Central memory CD8-positive, alpha-beta T cell (primary cell): ENCODE data around the gene ANKRD33.

Source experiments
- ATAC-seq: fragments of 150-1000 bp; cut with Tn5 transposase; replicated peaks from 2 replicates; pipeline ENCODE4 v1.10.0; 2022; ENCODE audit warnings: mild to moderate bottlenecking, moderate FRiP score, moderate number of reproducible peaks; ENCODE audit not compliant: poor library complexity, severe bottlenecking; ENCODE audit errors: extremely low read depth
- DNase-seq, 2 donors: peaks; one replicate each; pipeline ENCODE4 v3.0.0; 2021; ENCODE audit warnings: low spot score in 2 of 2
- H3K27ac Mint-ChIP-seq: one replicate; pipeline ENCODE4 v1.8.0; 2022; ENCODE audit warnings: low read depth, mild to moderate bottlenecking, moderate library complexity, mixed read lengths
- H3K27me3 Mint-ChIP-seq: one replicate; pipeline ENCODE4 v1.8.0; 2022; ENCODE audit warnings: mixed read lengths
- H3K36me3 Mint-ChIP-seq: one replicate; pipeline ENCODE4 v1.8.0; 2022; ENCODE audit warnings: mild to moderate bottlenecking, moderate library complexity, mixed read lengths; ENCODE audit not compliant: insufficient read depth
- H3K4me1 Mint-ChIP-seq: one replicate; pipeline ENCODE4 v1.8.0; 2022; ENCODE audit warnings: mixed read lengths
- H3K4me3 Mint-ChIP-seq: one replicate; pipeline ENCODE4 v1.8.0; 2022; ENCODE audit warnings: mild to moderate bottlenecking, moderate library complexity, mixed read lengths
- H3K9me3 Mint-ChIP-seq: one replicate; pipeline ENCODE4 v1.8.0; 2022; ENCODE audit warnings: mixed read lengths

Gene ANKRD33

GRCh38 chr12:51901881-51902280 lies 14.0 kb downstream of the ANKRD33 start:
- Mint-ChIP-seq H3K36me3 (no peaks in the 10 kb centered on the region), H3K9me3 (no peaks in the 10 kb centered on the region), H3K27me3 (peaks cover 22% of the 10 kb centered on the region), H3K27ac (no peak overlapping the region), H3K4me1 (no peaks in the 10 kb centered on the region), H3K4me3 (no peak overlapping the region)
- no peak for ATAC-seq
- DNase-seq, result no peak

- ATAC-seq, result no peak
- no peaks in the 10 kb centered on the region for H3K9me3 Mint-ChIP-seq
- DNase-seq, result no peak
- H3K4me1 Mint-ChIP-seq, result no peaks in the 10 kb centered on the region
- no peaks in the 10 kb centered on the region for H3K36me3 Mint-ChIP-seq
- H3K27me3 Mint-ChIP-seq, result peaks cover 35% of the 10 kb centered on the region
- no peak overlapping the region for H3K27ac Mint-ChIP-seq
- H3K4me3 Mint-ChIP-seq, result no peak overlapping the region
Observed at GRCh38 chr12:51904951-51905470, 17.1 kb downstream of the ANKRD33 start.

GRCh38 chr12:51905471-51906429 lies 17.8 kb downstream of the ANKRD33 start:
- DNase-seq, result no peak
- no peak for ATAC-seq
- H3K4me3 Mint-ChIP-seq, result no peak overlapping the region
- peaks cover 43% of the 10 kb centered on the region for H3K27me3 Mint-ChIP-seq
- H3K4me1 Mint-ChIP-seq, result no peaks in the 10 kb centered on the region
- no peaks in the 10 kb centered on the region for H3K9me3 Mint-ChIP-seq
- no peaks in the 10 kb centered on the region for H3K36me3 Mint-ChIP-seq
- H3K27ac Mint-ChIP-seq, result no peak overlapping the region

GRCh38 chr12:51906430-51907082 lies 18.7 kb downstream of the ANKRD33 start:
- Mint-ChIP-seq H3K27ac (no peak overlapping the region), H3K27me3 (peaks cover 50% of the 10 kb centered on the region), H3K4me1 (no peaks in the 10 kb centered on the region), H3K36me3 (no peaks in the 10 kb centered on the region), H3K4me3 (no peak overlapping the region), H3K9me3 (no peaks in the 10 kb centered on the region)
- DNase-seq (no peak), ATAC-seq (no peak)

- Mint-ChIP-seq H3K27me3 (peaks cover 57% of the 10 kb centered on the region), H3K27ac (no peak within 1 kb of the TSS), H3K4me1 (no peaks in the 10 kb centered on the region), H3K9me3 (no peaks in the 10 kb centered on the region), H3K36me3 (no peaks in the 10 kb centered on the region), H3K4me3 (no peak within 1 kb of the TSS)
- ATAC-seq (no peak), DNase-seq (no peak)
Observed at GRCh38 chr12:51907083-51907855, 19.4 kb downstream of the ANKRD33 start, which contains the start of gene ACVRL1. Gene ACVRL1 (plus strand): TSS chr12:51907504. CDS start chr12:51912475, 4,971 bp downstream.

GRCh38 chr12:51907856-51908425 lies 20.0 kb downstream of the ANKRD33 start:
- no peaks in the 10 kb centered on the region for H3K9me3 Mint-ChIP-seq
- peaks cover 64% of the 10 kb centered on the region for H3K27me3 Mint-ChIP-seq
- no peak overlapping the region for H3K27ac Mint-ChIP-seq
- H3K4me3 Mint-ChIP-seq, result no peak overlapping the region
- ATAC-seq (no peak), DNase-seq (no peak)
- no peaks in the 10 kb centered on the region for H3K36me3 Mint-ChIP-seq
- H3K4me1 Mint-ChIP-seq, result no peaks in the 10 kb centered on the region

- H3K4me3 Mint-ChIP-seq, result no peak overlapping the region
- H3K9me3 Mint-ChIP-seq, result no peaks in the 10 kb centered on the region
- H3K27me3 Mint-ChIP-seq, result peaks cover 73% of the 10 kb centered on the region
- DNase-seq (no peak), ATAC-seq (no peak)
- no peak overlapping the region for H3K27ac Mint-ChIP-seq
- H3K36me3 Mint-ChIP-seq, result no peaks in the 10 kb centered on the region
- H3K4me1 Mint-ChIP-seq, result no peaks in the 10 kb centered on the region
Observed at GRCh38 chr12:51908876-51909592, 21.1 kb downstream of the ANKRD33 start.

GRCh38 chr12:51910168-51910567 lies 22.3 kb downstream of the ANKRD33 start:
- no peaks in the 10 kb centered on the region for H3K36me3 Mint-ChIP-seq
- no peak for DNase-seq
- peaks cover 78% of the 10 kb centered on the region for H3K27me3 Mint-ChIP-seq
- H3K9me3 Mint-ChIP-seq, result no peaks in the 10 kb centered on the region
- no peaks in the 10 kb centered on the region for H3K4me1 Mint-ChIP-seq
- no peak overlapping the region for H3K27ac Mint-ChIP-seq
- ATAC-seq, result no peak
- H3K4me3 Mint-ChIP-seq, result no peak overlapping the region

- Mint-ChIP-seq H3K4me1 (no peaks in the 10 kb centered on the region), H3K4me3 (no peak overlapping the region), H3K27ac (no peak overlapping the region), H3K36me3 (no peaks in the 10 kb centered on the region), H3K27me3 (peaks cover 80% of the 10 kb centered on the region), H3K9me3 (no peaks in the 10 kb centered on the region)
- no peak for DNase-seq
- no peak for ATAC-seq
Observed at GRCh38 chr12:51910691-51911090, 22.8 kb downstream of the ANKRD33 start.

GRCh38 chr12:51911307-51911706 lies 23.4 kb downstream of the ANKRD33 start:
- Mint-ChIP-seq H3K4me1 (no peaks in the 10 kb centered on the region), H3K27me3 (peaks cover 74% of the 10 kb centered on the region), H3K36me3 (no peaks in the 10 kb centered on the region), H3K4me3 (no peak overlapping the region), H3K27ac (no peak overlapping the region), H3K9me3 (no peaks in the 10 kb centered on the region)
- no peak for ATAC-seq
- no peak for DNase-seq

GRCh38 chr12:51911788-51912711 lies 24.1 kb downstream of the ANKRD33 start:
- H3K27ac Mint-ChIP-seq, result no peak overlapping the region
- no peak for DNase-seq
- no peak for ATAC-seq
- H3K4me1 Mint-ChIP-seq, result no peaks in the 10 kb centered on the region
- no peaks in the 10 kb centered on the region for H3K9me3 Mint-ChIP-seq
- no peak overlapping the region for H3K4me3 Mint-ChIP-seq
- H3K27me3 Mint-ChIP-seq, result peaks cover 70% of the 10 kb centered on the region
- no peaks in the 10 kb centered on the region for H3K36me3 Mint-ChIP-seq
